Measurements from ENCODE around the gene IZUMO1R. TPM values are rescaled to one million over a fixed set of nuclear protein-coding genes. Genes with fewer than 3 reads are reported as not detected.
A peak's percentile ranks its signal among the peaks of the same experiment; 100 is the strongest.
"Not testable (repeated sequence)": the region's sequence is repeated elsewhere in the genome, so short reads cannot be mapped to it uniquely, and the experiment has no call there.

IZUMO1R gene
- not detected in 2 replicates for total RNA-seq (2014; rRNA removed; shearing (Covaris generic))

- no peak for DNase-seq (ENCODE audit: low spot score)
These were observed at the start of gene IZUMO1R for GRCh38 chr11:94303966-94304958. TSS of gene IZUMO1R (plus strand) at chr11:94304580. CDS start at chr11:94305637, 1,057 bp downstream.

GRCh38 chr11:94271885-94272372 is 32.5 kb upstream of the IZUMO1R start:
- DNase-seq (ENCODE audit: low spot score) = no peak

GRCh38 chr11:94272738-94273313 is 31.6 kb upstream of the IZUMO1R start:
- DNase-seq (ENCODE audit: low spot score) = no peak

- DNase-seq (ENCODE audit: low spot score) = no peak
These were observed 28.4 kb upstream of the IZUMO1R start for GRCh38 chr11:94275961-94276360.

- DNase-seq (ENCODE audit: low spot score) = no peak
These were observed 27.4 kb upstream of the IZUMO1R start for GRCh38 chr11:94276943-94277342.

DNA sequence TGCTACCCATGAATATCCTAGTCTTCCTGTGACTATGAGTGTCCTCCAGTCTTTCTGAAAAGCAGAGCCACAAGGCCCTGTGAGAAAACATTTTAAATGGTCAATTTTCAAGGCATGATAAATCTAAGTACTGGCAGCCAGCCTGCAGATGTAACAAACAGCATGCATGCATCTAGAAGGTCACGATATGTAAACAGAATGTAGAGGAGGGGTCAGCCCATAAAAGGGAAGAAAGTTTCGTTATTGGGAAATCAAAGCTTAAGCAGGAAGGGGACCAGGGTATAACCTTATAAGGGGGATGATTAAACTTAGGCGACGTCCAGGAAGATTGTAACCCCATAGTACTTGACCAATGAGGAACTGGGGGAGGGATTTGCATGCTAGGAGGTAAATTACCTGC is 26.2 kb upstream of the IZUMO1R start:
- not testable (repeated sequence) for DNase-seq (ENCODE audit: low spot score)

DNA sequence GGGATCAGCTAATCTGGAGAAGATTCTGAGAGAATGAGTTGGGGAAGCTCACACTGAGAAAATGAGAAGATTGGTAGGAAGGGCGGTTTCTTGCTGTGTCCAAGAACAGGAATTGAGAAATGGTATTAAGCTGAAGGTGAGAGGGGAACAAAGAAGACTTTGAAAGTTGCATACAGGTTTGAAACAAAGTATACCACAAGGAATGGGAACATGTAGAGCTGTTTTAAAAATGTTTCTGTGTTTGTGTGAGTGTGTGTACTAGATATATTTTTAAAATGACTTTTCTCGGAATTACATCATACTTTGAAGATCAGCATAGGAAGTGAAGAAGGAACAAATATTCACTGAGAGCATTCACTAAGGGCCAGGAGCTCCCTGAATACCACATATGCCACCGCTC is 24.4 kb upstream of the IZUMO1R start:
- DNase-seq (ENCODE audit: low spot score) = no peak

DNA sequence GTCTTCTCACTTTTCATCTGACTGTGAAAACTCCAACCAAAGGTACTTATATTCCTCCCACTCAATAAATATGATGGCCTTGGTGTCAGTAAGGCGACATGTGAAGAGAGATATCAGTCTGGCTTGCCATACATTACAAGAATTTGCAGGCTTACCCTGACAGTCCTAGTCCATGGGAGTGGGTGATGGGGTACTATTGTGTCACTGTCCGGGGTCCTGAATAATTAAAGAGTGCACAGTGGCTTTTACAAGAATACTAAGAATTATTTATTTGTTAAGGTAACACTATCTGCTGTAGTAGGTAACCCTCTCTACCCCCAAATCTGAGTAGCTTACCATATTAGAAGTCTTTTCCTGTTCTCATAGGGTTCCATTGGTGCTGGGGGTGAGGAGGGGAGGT is 23.1 kb upstream of the IZUMO1R start:
- no peak for DNase-seq (ENCODE audit: low spot score)

GRCh38 chr11:94283678-94284077 is 20.7 kb upstream of the IZUMO1R start:
- no peak for DNase-seq (ENCODE audit: low spot score)

DNA sequence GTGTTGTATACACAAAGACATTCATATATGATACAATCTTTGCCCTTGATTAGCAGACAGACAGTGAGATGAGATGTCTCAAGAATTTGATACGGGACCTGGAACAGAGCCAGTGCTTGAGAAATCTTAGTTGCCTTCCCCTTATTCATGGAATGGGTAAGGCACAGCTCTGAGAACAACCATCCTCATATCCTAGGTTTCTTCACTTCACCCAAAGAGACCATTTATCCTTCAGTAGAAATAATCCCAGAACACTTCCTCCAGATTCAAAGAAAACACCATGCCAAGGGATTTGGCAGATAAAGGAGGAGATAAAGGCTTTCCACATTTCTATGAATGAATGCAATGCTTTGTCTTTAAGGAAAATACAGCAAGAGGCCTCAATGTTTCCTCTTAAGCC is 8.8 kb upstream of the IZUMO1R start:
- DNase-seq (ENCODE audit: low spot score) = no peak

DNA sequence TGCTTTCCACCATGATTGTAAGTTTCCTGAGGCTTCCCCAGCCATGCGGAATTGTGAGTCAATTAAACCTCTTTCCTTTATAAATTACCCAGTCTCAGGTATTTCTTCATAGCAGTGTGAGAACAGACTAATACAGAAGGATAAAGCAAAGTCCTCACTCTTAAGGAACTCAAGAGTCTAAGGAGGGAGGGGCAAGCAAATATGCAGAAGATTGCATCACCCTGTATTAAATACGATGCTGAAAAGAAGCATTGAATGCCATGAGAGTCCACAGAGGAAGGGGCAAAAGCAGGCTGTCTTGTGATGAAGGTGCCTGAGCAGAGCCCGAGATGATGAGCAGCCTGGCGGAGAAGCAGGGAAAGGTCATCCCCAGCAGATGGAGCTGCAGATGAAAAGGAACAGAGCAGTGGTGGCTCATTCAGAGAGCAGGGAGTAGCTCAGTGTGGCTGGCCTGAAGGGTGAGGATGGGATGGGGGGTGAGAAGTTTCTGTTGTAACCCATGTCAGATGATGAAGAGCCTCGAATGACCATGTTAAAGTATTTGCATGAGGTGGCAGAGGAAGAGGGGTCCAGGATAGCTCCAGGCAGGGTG is 6.3 kb upstream of the IZUMO1R start:
- peak; percentile 40 for DNase-seq (ENCODE audit: low spot score)

DNA sequence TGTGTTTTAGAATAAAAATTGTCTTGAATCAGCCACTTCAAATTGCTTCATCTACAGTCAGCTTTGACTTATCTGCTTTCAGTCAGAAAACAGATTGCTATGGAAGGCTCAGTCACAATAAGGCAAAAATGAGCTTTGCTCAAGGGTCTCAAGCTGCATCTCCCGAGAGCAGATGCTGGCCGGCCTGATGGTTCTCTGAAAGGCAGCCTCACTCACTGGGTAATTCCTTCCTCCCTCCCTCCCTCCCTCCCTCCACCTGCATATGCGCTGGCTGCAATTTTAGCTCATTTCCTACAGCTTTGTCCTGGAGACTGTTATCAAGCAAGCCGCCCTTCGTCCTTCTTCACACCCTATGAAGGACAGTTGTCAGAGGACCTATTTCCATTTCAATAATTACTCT is 1.6 kb upstream of the IZUMO1R start:
- DNase-seq (ENCODE audit: low spot score) = no peak

DNA sequence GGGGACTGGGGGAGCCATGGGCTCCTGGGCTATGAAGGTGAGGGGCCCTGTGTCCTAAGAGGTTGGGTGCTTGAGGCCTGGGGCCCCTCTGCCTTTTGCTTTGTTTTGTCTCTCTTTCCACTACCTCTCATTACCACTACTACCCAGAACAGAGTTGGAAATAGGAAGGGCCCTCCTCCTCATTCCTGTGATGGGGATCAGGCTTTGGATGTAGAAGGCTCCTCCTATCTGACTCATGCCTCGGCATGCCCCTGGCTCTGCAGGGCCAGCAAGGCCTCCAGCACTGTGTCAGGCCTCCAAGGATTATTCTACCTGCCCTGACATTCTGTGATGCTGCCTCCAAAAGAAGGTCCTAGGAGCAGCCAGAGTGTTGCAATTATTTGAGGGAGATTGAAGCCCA is 766 bp downstream of the IZUMO1R start:
- no peak for DNase-seq (ENCODE audit: low spot score)

DNA sequence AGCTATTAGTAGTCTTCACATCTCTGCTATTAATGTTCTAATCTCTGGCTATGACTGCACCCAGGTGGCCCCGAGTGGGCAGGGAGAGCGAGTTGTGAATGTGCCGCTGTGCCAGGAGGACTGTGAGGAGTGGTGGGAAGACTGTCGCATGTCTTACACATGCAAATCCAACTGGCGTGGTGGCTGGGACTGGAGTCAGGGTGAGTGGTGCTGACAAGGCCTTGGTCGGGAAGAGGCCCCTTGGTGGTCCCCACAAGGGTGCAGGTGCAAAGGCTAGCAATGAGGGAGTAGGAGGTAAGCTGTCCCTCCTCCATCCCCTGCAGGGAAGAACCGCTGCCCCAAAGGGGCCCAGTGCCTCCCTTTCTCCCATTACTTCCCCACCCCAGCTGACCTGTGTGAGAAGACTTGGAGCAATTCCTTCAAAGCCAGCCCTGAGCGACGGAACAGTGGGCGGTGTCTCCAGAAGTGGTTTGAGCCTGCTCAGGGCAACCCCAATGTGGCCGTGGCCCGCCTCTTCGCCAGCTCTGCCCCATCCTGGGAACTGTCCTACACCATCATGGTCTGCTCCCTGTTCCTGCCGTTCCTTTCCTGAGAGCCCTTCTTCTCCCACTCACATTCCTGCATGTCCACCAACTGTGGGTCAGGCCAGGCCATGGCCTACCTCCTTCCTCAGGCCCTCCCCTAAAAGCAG is 2.9 kb downstream of the IZUMO1R start:
- DNase-seq (ENCODE audit: low spot score) = no peak

DNA sequence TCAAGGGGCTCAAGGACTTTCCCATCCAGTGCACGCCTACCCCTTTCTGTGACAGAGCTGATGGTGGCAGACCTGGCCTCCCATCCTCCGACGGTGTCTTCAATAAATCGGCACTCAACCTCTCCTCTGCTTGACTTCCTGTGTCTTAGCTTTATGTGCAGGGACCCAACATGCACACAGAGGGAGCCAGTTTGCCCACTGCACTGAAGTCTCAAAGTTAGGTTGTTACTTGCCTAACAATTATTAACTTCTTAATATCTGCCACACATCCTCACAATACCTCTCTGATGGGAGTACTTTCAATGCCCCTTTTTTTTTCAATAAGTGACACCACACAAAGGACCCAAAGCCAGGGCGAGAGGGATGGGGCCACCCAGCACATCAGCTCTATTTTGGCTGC is 3.6 kb downstream of the IZUMO1R start:
- no peak for DNase-seq (ENCODE audit: low spot score)

DNA sequence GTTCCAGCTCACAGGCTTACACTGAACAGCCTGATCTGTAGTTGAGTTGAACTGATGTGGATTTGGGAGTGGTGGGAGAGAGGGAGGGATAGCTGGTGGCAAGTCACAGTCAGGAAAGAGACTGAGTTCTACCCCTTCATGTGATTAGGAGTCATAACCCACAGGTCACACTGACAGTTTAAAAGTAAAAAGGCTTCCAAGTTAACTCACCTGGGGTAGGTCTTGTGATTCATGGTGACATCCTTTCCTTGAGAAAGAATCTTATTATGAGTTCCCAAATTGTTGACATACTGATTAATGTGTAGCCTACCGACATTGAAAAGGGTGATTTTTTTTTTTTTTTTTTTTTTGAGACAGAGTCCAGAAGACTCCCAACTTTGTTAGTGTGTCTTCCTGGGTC is 5.4 kb downstream of the IZUMO1R start:
- DNase-seq (ENCODE audit: low spot score) = no peak

- DNase-seq (ENCODE audit: low spot score) = no peak
These were observed 6.0 kb downstream of the IZUMO1R start for GRCh38 chr11:94310191-94310875.

GRCh38 chr11:94312339-94312738 is 8.0 kb downstream of the IZUMO1R start:
- no peak for DNase-seq (ENCODE audit: low spot score)

DNA sequence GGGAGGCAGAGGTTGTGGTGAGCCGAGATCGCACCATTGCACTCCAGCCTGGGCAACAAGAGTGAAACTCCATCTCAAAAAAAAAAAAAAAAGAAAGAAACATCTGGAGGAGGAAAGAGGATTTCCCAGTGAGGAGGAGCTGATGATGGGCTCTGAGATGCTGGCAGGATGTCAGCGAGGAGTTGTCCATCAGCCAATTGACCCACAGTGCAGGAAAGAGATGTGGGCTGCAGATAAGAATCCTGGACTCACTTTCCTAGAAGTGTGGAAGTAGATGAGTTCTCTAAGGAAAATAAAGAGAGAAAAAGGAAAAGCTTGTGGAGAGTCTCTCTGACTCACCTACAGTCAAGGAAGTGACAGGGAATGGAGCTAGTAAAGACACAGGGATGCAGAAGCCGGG is 9.7 kb downstream of the IZUMO1R start:
- no peak for DNase-seq (ENCODE audit: low spot score)

- DNase-seq (ENCODE audit: low spot score) = no peak
These were observed 11.3 kb downstream of the IZUMO1R start for GRCh38 chr11:94315664-94316063.

- DNase-seq (ENCODE audit: low spot score) = no peak
These were observed 18.1 kb downstream of the IZUMO1R start for GRCh38 chr11:94322501-94322900.
